Embryonic facial prominence (tissue), 1 donor: ENCODE measurements around the gene CAMSAP3.

Experiments
- DNase-seq: peaks from one replicate; pipeline ENCODE4 v3.0.0-alpha.2; 2016; ENCODE audit errors: extremely low spot score

Gene CAMSAP3

GRCh38 chr19:7647156-7647555 lies 51.5 kb downstream of the CAMSAP3 start:
- DNase-seq: no peak

GRCh38 chr19:7648265-7649014 lies 52.8 kb downstream of the CAMSAP3 start:
- DNase-seq: no peak

GRCh38 chr19:7650148-7650547 lies 54.5 kb downstream of the CAMSAP3 start:
- DNase-seq: no peak

- DNase-seq: peak; percentile 38
Observed at GRCh38 chr19:7652061-7652641, 56.5 kb downstream of the CAMSAP3 start.

- no peak for DNase-seq
Observed at GRCh38 chr19:7654401-7654800, 58.7 kb downstream of the CAMSAP3 start.

- DNase-seq: no peak
Observed at GRCh38 chr19:7655581-7655980, 59.9 kb downstream of the CAMSAP3 start.

GRCh38 chr19:7657131-7657751 lies 61.6 kb downstream of the CAMSAP3 start:
- no peak for DNase-seq

- DNase-seq: no peak
Observed at GRCh38 chr19:7658219-7658686, 62.6 kb downstream of the CAMSAP3 start.

- DNase-seq: no peak
Observed at GRCh38 chr19:7661744-7662538, 66.3 kb downstream of the CAMSAP3 start.

GRCh38 chr19:7662657-7663056 lies 67.0 kb downstream of the CAMSAP3 start:
- no peak for DNase-seq

GRCh38 chr19:7663706-7664105 lies 68.0 kb downstream of the CAMSAP3 start:
- no peak for DNase-seq

- peak; percentile 19 for DNase-seq
Observed at GRCh38 chr19:7665076-7665475, 69.4 kb downstream of the CAMSAP3 start.
